Mesenchymal stem cell (in vitro differentiated cells and primary cell): ENCODE results near the gene LYSMD2.
A peak's percentile ranks its signal among the peaks of the same experiment; 100 is the strongest.

Experiments
- DNase-seq: peaks from one replicate; pipeline ENCODE4 v3.0.0-alpha.2; 2013
- H2AFZ ChIP-seq: one replicate; pipeline ENCODE4 v1.6.1; 2013; ENCODE audit warnings: low read depth, mild to moderate bottlenecking, control low read depth, inconsistent platforms, low read length, moderate library complexity
- H2AK5ac ChIP-seq: 2 replicates; pipeline ENCODE4 v1.6.1; 2013; ENCODE audit warnings: low read length, moderate library complexity, mild to moderate bottlenecking, inconsistent platforms; ENCODE audit not compliant: severe bottlenecking
- H2BK120ac ChIP-seq: one replicate; pipeline ENCODE4 v1.6.1; 2013; ENCODE audit warnings: low read depth, mild to moderate bottlenecking, inconsistent platforms, low read length, moderate library complexity
- H2BK12ac ChIP-seq, 2 experiments: one replicate each; pipeline ENCODE4 v1.6.1; 2013; ENCODE audit warnings: inconsistent platforms in 2 of 2, low read length in 2 of 2, mild to moderate bottlenecking in 2 of 2, moderate library complexity in 2 of 2, control low read depth in 1 of 2
- H2BK15ac ChIP-seq: one replicate; pipeline ENCODE4 v1.6.1; 2013; ENCODE audit warnings: mild to moderate bottlenecking, low read depth, inconsistent platforms; ENCODE audit not compliant: poor library complexity, severe bottlenecking
- H2BK5ac ChIP-seq: 2 replicates; pipeline ENCODE4 v1.6.1; 2013; ENCODE audit warnings: low read depth, mild to moderate bottlenecking, low read length, control low read depth, inconsistent platforms; ENCODE audit not compliant: poor library complexity, severe bottlenecking
- H3K14ac ChIP-seq, 2 experiments: one replicate each; pipeline ENCODE4 v1.6.1; 2013; ENCODE audit warnings: inconsistent platforms in 2 of 2, low read length in 2 of 2, control low read depth in 1 of 2, mild to moderate bottlenecking in 1 of 2, moderate library complexity in 1 of 2
- H3K18ac ChIP-seq, 2 experiments: one replicate each; pipeline ENCODE4 v1.6.1; 2013; ENCODE audit warnings: inconsistent platforms in 2 of 2, low read length in 2 of 2, control low read depth in 1 of 2, low read depth in 1 of 2, mild to moderate bottlenecking in 1 of 2
- H3K23ac ChIP-seq, 2 experiments: one replicate each; pipeline ENCODE4 v1.6.1; 2013; ENCODE audit warnings: inconsistent platforms in 2 of 2, low read length in 2 of 2, mild to moderate bottlenecking in 2 of 2, moderate library complexity in 2 of 2, control low read depth in 1 of 2
- H3K27ac ChIP-seq: 2 replicates; pipeline ENCODE4 v1.5.1; 2013; ENCODE audit warnings: mild to moderate bottlenecking, moderate library complexity, low read length, control low read depth, inconsistent platforms; ENCODE audit not compliant: poor library complexity, severe bottlenecking
- H3K27me3 ChIP-seq, 2 experiments: 2 replicates each; pipeline versions ENCODE4 v1.6.1 to v1.7.0; 2013; ENCODE audit warnings: low read length in 2 of 2, mild to moderate bottlenecking in 2 of 2, moderate library complexity in 2 of 2, control low read depth in 1 of 2, inconsistent platforms in 1 of 2; ENCODE audit not compliant: control insufficient read depth in 1 of 2, insufficient read depth in 1 of 2
- H3K36me3 ChIP-seq, 2 experiments: 2 replicates each; pipeline versions ENCODE4 v1.6.1 to v1.7.0; 2013; ENCODE audit warnings: low read length in 2 of 2, control low read depth in 1 of 2, inconsistent platforms in 1 of 2, low read depth in 1 of 2, mild to moderate bottlenecking in 1 of 2; ENCODE audit not compliant: insufficient read depth in 2 of 2, control insufficient read depth in 1 of 2
- H3K4ac ChIP-seq, 2 experiments: one replicate each; pipeline ENCODE4 v1.6.1; 2013; ENCODE audit warnings: inconsistent platforms in 2 of 2, low read length in 2 of 2, mild to moderate bottlenecking in 2 of 2, moderate library complexity in 2 of 2, control low read depth in 1 of 2, low read depth in 1 of 2
- H3K4me1 ChIP-seq: 2 replicates; pipeline ENCODE4 v1.6.1; 2013; ENCODE audit warnings: low read depth, low read length, control low read depth; ENCODE audit not compliant: control insufficient read depth, insufficient read depth
- H3K4me2 ChIP-seq: 2 replicates; pipeline ENCODE4 v1.6.1; 2013; ENCODE audit warnings: low read length, mild to moderate bottlenecking, inconsistent platforms; ENCODE audit not compliant: poor library complexity, severe bottlenecking
- H3K4me3 ChIP-seq, 2 experiments: 2 replicates each; pipeline versions ENCODE4 v1.5.1 to v1.7.0; 2013; ENCODE audit warnings: low read length in 2 of 2, mild to moderate bottlenecking in 2 of 2, control low read depth in 1 of 2, low read depth in 1 of 2; ENCODE audit not compliant: insufficient read depth in 1 of 2
- H3K79me1 ChIP-seq: replicated peaks from 2 replicates; pipeline ENCODE4 v1.6.1; 2013; ENCODE audit warnings: mild to moderate bottlenecking, control low read depth, low read length, inconsistent platforms; ENCODE audit not compliant: poor library complexity, severe bottlenecking
- H3K9ac ChIP-seq: 2 replicates; pipeline ENCODE4 v1.7.0; 2013; ENCODE audit warnings: mild to moderate bottlenecking, low read length, moderate library complexity
- H3K9me3 ChIP-seq: 2 replicates; pipeline ENCODE4 v1.7.0; 2013; ENCODE audit warnings: mild to moderate bottlenecking, low read length; ENCODE audit not compliant: control insufficient read depth
- H4K8ac ChIP-seq: one replicate; pipeline ENCODE4 v1.6.1; 2013; ENCODE audit warnings: inconsistent platforms, mild to moderate bottlenecking, low read length, moderate library complexity
- H4K91ac ChIP-seq: one replicate; pipeline ENCODE4 v1.6.1; 2013; ENCODE audit warnings: mild to moderate bottlenecking, low read length, inconsistent platforms
- WGBS: methylation state at CpG from one replicate; pipeline ENCODE4 v1.1.7; 2013; ENCODE audit warnings: mixed read lengths; 5-methylcytosine and 5-hydroxymethylcytosine counted together

Gene LYSMD2

GRCh38 chr15:51681303-51681963 lies 56.0 kb downstream of the LYSMD2 start, which contains the start of gene SCG3:
SCG3 (plus strand) TSS chr15:51681503; CDS start chr15:51681756, 253 bp downstream.
- Histone ChIP-seq H3K4me2 (no peak within 1 kb of the TSS), H3K23ac (no peak within 1 kb of the TSS), H2BK5ac (no peak within 1 kb of the TSS), H3K9ac (no peak within 1 kb of the TSS), H4K91ac (no peak within 1 kb of the TSS), H2BK120ac (no peak within 1 kb of the TSS), H3K27ac (no peak within 1 kb of the TSS), H2AK5ac (no peak within 1 kb of the TSS), H3K9me3 (no peaks in the 10 kb centered on the region), H3K36me3 (no peaks in the 10 kb centered on the region), H2BK12ac (no peak within 1 kb of the TSS), H3K4me1 (peaks cover 6% of the 10 kb centered on the region), H3K4ac (no peak within 1 kb of the TSS), H3K18ac (no peak within 1 kb of the TSS), H3K4me3 (peak within 1 kb of the TSS in 1 of 2 experiments; percentile 21), H3K79me1 (no peaks in the 10 kb centered on the region), H3K27me3 (peaks cover 30 to 62% of the 10 kb centered on the region in 2 experiments), H2BK15ac (no peak within 1 kb of the TSS), H4K8ac (no peak within 1 kb of the TSS), H3K14ac (no peak within 1 kb of the TSS), H2AFZ (no peak within 1 kb of the TSS)
- DNase-seq, result peak; percentile 72
- WGBS, result 2% methylated on average over 37 of the region's 38 CpGs

GRCh38 chr15:51680321-51680720 lies 57.1 kb downstream of the LYSMD2 start:
- no peak overlapping the region for H2AFZ ChIP-seq
- no peak overlapping the region for H3K4ac ChIP-seq
- H2BK120ac ChIP-seq, result no peak overlapping the region
- H3K9me3 ChIP-seq, result no peaks in the 10 kb centered on the region
- no peak overlapping the region for H4K8ac ChIP-seq
- H2AK5ac ChIP-seq, result no peak overlapping the region
- no peak overlapping the region for H3K18ac ChIP-seq
- H3K4me2 ChIP-seq, result no peak overlapping the region
- H3K9ac ChIP-seq, result no peak overlapping the region
- peaks cover 28 to 61% of the 10 kb centered on the region in 2 experiments for H3K27me3 ChIP-seq
- no peak overlapping the region for H3K4me3 ChIP-seq
- no peak overlapping the region for H3K27ac ChIP-seq
- no peak overlapping the region for H2BK5ac ChIP-seq
- WGBS, result 94% methylated on average over 2 of the region's 2 CpGs
- H2BK15ac ChIP-seq, result no peak overlapping the region
- peaks cover 6% of the 10 kb centered on the region for H3K4me1 ChIP-seq
- H3K23ac ChIP-seq, result no peak overlapping the region
- no peaks in the 10 kb centered on the region for H3K79me1 ChIP-seq
- no peak overlapping the region for H3K14ac ChIP-seq
- no peak for DNase-seq
- H4K91ac ChIP-seq, result no peak overlapping the region
- no peaks in the 10 kb centered on the region for H3K36me3 ChIP-seq
- H2BK12ac ChIP-seq, result no peak overlapping the region

GRCh38 chr15:51678096-51678495 lies 59.4 kb downstream of the LYSMD2 start:
- Histone ChIP-seq H2AFZ (no peak overlapping the region), H2BK5ac (no peak overlapping the region), H3K14ac (no peak overlapping the region), H3K9me3 (no peaks in the 10 kb centered on the region), H4K8ac (no peak overlapping the region), H3K9ac (no peak overlapping the region), H3K4me1 (peaks cover 6% of the 10 kb centered on the region), H2AK5ac (no peak overlapping the region), H3K4ac (no peak overlapping the region), H4K91ac (no peak overlapping the region), H3K79me1 (no peaks in the 10 kb centered on the region), H3K27ac (no peak overlapping the region), H2BK15ac (no peak overlapping the region), H3K4me3 (no peak overlapping the region), H3K4me2 (no peak overlapping the region), H2BK12ac (no peak overlapping the region), H3K23ac (no peak overlapping the region), H2BK120ac (no peak overlapping the region), H3K18ac (no peak overlapping the region), H3K27me3 (peaks cover 37 to 50% of the 10 kb centered on the region in 2 experiments), H3K36me3 (no peaks in the 10 kb centered on the region)
- no CpG with 5 or more reads among the region's 2 CpGs for WGBS
- peak; percentile 7 for DNase-seq

GRCh38 chr15:51677452-51677851 lies 60.0 kb downstream of the LYSMD2 start:
- Histone ChIP-seq H2AFZ (no peak overlapping the region), H3K4me3 (no peak overlapping the region), H2BK15ac (no peak overlapping the region), H3K27me3 (peaks cover 37 to 48% of the 10 kb centered on the region in 2 experiments), H2BK5ac (no peak overlapping the region), H3K4me2 (no peak overlapping the region), H3K18ac (no peak overlapping the region), H2BK12ac (no peak overlapping the region), H2AK5ac (no peak overlapping the region), H3K79me1 (no peaks in the 10 kb centered on the region), H3K36me3 (no peaks in the 10 kb centered on the region), H3K9ac (no peak overlapping the region), H3K23ac (no peak overlapping the region), H3K14ac (no peak overlapping the region), H4K8ac (no peak overlapping the region), H3K27ac (no peak overlapping the region), H3K4ac (no peak overlapping the region), H3K4me1 (peaks cover 6% of the 10 kb centered on the region), H2BK120ac (no peak overlapping the region), H3K9me3 (no peaks in the 10 kb centered on the region), H4K91ac (no peak overlapping the region)
- WGBS, result 76% methylated on average over 2 of the region's 2 CpGs
- no peak for DNase-seq
